COLO829 (cell line): Measurements from ENCODE around the gene ARHGAP10.

Source experiments
- DNase-seq: peaks from one replicate; pipeline ENCODE4 v3.0.0; 2012; ENCODE audit warnings: low spot score

ARHGAP10 gene

DNA sequence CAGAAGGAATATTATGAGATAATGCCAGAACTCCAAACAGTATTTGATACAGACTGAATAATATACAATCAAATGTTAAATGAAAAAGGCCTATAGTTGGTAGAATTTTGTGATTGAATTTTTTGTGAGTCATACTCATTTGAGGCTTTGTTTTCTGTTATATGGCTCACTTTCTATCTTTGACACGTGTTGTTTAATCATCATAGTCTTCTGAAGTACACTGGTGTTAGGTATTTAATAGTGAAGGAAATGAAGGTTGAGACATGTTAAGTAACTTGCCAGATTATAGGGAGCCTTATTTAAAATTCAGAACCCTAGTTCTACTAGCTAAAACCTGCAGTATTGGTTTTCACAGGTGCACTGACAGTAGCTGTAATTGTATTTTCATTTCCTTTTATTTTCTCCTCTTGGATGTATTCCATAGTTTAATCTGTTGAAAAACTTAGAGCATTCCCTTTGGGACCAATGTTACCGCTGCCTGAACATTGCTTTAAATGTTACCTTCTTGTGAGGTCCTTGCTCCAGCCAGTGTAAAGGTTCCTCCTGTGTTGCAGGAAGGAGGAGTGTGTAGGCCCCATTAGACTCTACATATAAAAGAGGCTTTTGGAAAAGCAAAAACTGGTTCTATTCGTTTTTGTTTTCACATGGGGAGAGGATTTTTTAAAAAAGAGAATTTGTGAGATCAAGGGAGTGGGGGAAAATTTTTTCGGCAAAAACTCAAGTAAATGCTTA lies 224.1 kb downstream of the ARHGAP10 start:
- no peak for DNase-seq

DNA sequence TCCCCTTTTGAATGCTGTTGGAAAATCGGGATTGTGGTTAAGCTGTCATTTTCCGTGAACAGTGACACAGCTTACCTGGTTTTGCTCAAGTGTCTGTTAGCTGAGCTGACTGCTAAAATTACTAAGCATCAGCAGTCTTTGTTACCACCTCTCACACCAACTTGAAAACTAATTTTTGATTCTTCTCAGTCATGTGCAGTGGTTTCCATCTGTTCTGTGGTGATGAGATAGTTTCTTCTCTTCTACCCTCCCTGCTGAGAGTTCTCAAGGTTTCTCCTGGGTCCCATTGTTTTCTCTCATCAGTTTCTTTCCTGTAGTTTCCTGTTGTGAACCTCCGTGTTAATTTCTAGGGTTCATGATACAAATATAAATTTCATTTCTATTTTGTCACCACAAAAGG lies 225.6 kb downstream of the ARHGAP10 start:
- no peak for DNase-seq

GRCh38 chr4:147958057-147958456 lies 226.2 kb downstream of the ARHGAP10 start:
- no peak for DNase-seq

GRCh38 chr4:147958489-147959065 lies 226.7 kb downstream of the ARHGAP10 start:
- DNase-seq = no peak

DNA sequence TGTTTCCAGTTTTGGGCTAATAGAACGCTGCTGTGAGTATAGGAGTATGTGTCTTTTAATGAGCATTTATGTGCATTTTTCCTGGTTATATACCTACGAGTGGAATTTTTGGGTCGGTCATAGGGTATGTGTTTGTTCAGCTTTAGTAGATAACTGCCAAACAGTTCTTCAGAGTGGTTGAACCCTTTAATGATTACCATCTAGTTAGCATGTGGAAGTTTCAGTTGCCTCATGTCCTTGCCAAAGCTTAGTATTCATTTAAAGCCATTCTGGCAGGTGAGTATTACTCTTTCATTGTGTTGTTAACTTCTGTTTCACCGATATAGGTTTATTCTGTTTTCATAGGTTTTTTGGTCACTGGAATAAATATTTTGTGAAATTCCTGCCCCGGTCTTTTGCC lies 229.1 kb downstream of the ARHGAP10 start:
- no peak for DNase-seq

GRCh38 chr4:147963839-147964238 lies 232.0 kb downstream of the ARHGAP10 start:
- no peak for DNase-seq

GRCh38 chr4:147964266-147964880 lies 232.5 kb downstream of the ARHGAP10 start:
- no peak for DNase-seq

GRCh38 chr4:147965056-147965455 lies 233.2 kb downstream of the ARHGAP10 start:
- no peak for DNase-seq

GRCh38 chr4:147965873-147966272 lies 234.0 kb downstream of the ARHGAP10 start:
- DNase-seq = no peak

DNA sequence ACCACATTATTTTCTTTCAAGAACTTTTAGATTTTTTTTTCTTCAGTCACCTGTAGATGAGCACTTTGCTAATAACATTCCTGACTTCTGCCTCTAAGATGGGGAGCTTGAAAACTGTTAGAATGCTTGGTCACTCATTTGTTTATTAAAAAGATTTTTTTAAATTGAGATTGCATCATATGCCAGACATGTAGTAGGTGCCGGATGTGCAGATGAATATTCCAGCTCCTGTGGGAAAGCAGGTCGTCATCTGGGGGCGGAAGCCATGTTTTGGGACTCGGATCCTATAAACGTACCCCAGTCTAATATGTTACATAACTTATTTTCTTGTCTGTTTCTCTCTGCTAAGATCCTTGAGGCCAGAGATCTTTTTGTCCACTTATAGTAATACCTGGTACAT lies 236.8 kb downstream of the ARHGAP10 start:
- no peak for DNase-seq

GRCh38 chr4:147969573-147970385 lies 237.9 kb downstream of the ARHGAP10 start:
- DNase-seq = no peak

- no peak for DNase-seq
These were observed 239.2 kb downstream of the ARHGAP10 start for GRCh38 chr4:147971116-147971515.

- no peak for DNase-seq
These were observed 243.4 kb downstream of the ARHGAP10 start for GRCh38 chr4:147975325-147975724.

GRCh38 chr4:147975933-147976928 lies 244.3 kb downstream of the ARHGAP10 start:
- DNase-seq = peak; percentile 68

GRCh38 chr4:147980586-147980985 lies 248.7 kb downstream of the ARHGAP10 start:
- no peak for DNase-seq

DNA sequence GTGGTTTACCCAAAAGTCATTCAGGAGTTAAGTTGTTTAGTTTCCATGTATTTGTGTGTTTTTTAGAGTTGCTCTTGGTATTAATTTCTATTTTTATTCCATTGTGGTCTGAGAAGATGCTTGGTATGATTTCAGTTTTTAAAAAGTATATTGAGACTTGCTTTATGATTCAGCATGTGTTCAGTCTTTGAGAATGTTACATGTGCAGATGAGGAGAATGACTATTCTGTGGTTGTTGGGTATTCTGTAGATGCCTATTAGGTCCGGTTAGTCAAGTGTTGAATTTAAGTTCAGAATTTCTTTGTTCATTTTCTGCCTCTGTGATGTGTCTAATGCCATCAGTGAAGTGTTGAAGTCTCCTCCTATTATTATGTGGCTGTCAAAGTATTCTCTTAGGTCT lies 249.4 kb downstream of the ARHGAP10 start:
- DNase-seq = no peak

DNA sequence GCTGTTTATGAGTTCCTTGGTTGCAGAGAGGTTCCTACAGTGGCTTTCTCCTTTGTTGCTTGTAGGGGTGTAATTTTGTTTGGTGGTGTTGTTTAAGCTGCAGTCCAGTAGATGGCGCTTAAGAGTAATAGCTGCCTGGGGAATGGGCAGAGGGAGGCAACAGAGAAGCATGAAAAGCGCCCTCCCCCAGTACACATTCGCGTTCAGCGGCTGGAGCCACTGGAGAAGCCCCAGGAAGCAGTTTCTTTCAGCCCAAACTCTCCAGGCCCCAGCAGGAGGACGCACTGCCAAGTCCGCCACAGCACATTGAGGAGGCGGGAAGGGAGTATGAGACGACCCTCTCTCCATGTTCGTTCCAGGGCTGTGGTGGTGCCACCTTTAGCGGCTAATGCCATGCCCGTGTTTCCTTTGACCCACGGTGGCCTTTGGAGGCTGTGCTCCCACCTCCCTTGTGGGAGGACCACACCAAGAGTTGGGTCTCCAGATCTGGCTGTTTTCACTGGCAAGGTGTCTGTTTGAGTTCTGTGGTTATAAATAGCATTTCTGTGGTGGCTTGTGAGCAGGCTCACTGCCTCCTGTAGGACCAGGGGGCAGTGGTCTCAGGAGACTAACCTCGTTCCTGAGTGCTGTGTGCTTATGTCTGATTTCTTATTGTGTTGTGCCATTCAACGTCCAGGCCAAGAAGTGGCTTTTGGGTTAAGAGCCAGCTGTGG lies 252.3 kb downstream of the ARHGAP10 start:
- peak; percentile 85 for DNase-seq

GRCh38 chr4:147984778-147985138 lies 252.9 kb downstream of the ARHGAP10 start:
- DNase-seq = no peak

GRCh38 chr4:147985376-147985775 lies 253.5 kb downstream of the ARHGAP10 start:
- no peak for DNase-seq

DNA sequence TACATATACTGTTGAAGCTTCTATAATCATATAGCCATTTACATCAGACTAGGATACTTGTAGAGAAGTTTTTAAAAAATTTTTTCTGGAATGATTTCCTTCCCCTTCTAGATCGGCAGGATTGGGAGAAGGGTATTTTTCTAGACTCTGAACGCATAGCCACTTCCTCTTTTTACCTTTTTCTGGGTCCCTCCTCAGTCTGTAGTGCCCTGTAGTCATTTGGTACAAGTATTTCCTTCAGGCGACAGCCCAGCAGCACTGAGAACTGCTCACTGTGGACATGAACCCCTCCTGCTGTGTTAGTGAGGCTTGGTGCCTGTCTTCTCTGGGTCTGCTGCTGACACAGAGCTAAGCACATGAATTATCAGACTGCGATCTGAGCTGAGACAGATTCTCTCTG lies 255.4 kb downstream of the ARHGAP10 start:
- DNase-seq = no peak
